NCI-H446 (cell line): ENCODE measurements around the gene GRIN2C.
"Not testable (repeated sequence)": the region's sequence is repeated elsewhere in the genome, so short reads cannot be mapped to it uniquely, and the experiment has no call there.

Experiments used
- DNase-seq, 2 experiments: peaks; one replicate each; lab custom pipeline; 2025; lab: John Stamatoyannopoulos, UW

The GRIN2C gene

DNA sequence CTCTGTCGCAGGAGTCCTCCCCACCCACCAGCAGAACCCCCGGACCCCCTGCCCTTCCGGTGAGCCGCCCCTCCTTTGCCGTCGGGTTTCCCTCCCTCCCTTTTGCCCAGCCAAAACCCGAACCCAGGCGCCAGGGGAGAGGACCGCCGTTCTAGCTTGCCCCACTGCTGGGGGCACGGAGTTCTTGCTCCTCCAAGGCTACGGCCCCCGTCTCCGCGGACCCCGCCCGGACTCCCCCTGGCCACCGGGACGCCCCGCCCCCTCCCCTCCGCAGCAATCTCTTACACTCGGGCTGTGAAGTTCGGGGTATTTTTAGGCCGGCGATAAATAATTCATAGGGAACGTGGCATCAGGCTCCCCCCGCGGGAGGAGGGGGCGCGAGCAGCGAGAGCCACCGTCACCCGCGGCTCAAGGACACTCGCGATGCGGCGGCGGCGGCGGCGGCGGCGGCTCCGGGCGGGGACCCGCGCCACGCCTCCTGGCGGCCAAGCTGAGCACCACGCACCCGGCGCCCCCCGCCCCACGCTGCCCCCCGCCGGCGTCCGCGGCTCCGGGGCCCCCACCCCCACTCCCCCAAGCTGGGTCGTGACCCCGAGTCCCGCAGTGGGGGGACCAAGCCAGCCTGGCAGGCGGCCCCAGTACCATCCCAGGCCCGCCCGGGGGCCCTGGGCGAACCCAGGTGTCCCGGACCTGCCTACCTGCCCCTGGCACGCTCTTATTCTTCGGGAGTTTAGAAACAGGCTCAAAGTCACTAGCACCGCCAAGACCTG lies at the start of gene GRIN2C:
TSS of gene GRIN2C (minus strand) at position 427 of the 770 bp plus-strand sequence. CDS start 4,793 bp downstream, outside the sequence.
- DNase-seq = no peak

DNA sequence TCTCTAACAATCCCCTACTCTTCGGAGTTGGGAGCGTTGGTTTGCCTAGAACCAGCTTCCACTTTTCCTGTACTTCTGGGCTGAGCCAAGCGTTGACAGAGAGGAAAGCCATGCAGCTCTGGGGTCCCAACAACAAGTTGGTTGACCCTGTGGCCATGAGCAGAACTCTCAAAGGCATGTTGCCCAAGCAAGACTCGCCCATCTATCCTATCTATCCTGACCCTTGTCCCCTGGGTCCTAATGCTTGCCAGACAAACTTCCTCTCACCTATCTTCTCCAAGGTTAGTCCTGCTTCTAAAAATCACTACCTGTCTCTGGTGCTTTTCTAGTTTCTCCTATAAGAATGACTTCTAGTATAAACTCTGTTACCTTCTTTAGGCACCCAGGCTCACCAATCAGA lies 49.4 kb upstream of the GRIN2C start:
- not testable (repeated sequence) for DNase-seq

DNA sequence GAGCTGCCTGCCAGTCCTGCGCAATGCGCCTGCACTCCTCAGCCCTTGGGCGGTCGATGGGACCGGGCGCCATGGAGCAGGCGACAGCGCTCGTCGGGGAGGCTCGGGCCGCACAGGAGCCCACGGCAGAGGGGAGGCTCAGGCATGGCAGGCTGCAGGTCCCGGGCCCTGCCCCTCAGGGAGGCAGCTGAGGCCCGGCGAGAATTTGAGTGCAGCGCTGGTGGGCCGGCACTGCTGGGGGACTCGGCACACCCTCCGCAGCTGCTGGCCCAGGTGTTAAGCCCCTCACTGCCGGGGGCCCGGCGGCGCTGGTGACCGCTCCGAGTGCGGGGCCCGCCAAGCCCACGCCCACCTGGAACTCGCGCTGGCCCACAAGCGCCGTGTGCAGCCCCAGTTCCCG lies 47.3 kb upstream of the GRIN2C start:
- no peak for DNase-seq

GRCh38 chr17:74906214-74906793 lies 46.6 kb upstream of the GRIN2C start:
- DNase-seq = not testable (repeated sequence)

- no peak for DNase-seq
Measured at GRCh38 chr17:74904687-74905409, 45.2 kb upstream of the GRIN2C start.

DNA sequence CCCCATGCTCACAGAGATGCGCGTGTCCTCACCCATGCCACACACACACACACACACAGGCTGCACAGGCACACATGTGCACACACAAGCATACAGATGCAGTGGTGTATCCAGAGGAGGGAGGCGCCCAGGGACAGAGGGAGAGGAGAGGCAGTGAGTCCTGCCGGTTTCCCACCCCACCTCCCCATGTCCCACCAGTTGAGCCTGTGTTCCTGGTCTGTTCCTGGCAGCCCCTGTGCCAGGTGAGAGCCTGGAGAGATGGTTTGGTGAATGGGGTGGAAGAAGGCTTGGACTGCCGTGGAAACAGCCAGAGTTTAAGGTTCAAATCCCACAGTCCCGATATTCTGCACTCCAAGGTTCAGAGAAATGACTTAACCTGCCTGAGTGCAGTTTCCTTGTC lies 44.0 kb upstream of the GRIN2C start:
- no peak for DNase-seq

DNA sequence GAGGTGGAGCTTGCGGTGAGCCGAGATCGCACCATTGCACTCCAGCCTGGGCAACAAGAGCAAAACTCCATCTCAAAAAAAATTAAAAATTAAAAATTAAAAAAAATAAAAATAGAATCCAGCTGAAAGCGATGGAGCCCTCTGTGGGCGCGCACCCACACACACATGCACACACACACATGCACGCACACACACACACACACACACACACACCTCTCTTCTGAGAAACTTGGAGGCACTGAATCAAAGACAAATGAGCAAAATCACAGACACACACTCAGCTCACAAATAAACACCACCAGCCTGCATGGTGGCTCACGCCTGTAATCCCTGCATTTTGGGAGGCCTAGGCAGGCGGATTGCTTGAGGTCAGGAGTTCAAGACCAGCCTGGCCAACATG lies 43.3 kb upstream of the GRIN2C start:
- DNase-seq = no peak

- no peak for DNase-seq
Measured at GRCh38 chr17:74901353-74902135, 41.9 kb upstream of the GRIN2C start.

DNA sequence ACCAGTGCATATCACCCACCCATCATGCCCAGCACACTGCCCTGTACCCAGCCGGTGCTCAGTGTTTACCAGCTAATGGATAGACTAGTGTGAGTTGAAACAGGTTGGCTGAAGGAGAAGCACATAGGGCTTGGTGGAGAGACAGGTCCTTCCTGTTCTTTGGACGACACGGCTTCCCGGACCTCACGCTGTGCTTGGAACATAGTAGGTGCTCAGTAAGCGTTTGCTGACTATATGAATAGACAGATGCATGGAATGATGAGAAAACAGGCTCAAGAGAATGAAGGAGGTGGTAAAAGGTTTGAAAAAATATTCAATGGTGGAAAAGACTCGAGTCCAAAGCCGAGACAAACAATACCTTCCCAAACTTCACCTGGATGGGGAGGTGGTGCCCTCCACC lies 40.5 kb upstream of the GRIN2C start:
- no peak for DNase-seq

DNA sequence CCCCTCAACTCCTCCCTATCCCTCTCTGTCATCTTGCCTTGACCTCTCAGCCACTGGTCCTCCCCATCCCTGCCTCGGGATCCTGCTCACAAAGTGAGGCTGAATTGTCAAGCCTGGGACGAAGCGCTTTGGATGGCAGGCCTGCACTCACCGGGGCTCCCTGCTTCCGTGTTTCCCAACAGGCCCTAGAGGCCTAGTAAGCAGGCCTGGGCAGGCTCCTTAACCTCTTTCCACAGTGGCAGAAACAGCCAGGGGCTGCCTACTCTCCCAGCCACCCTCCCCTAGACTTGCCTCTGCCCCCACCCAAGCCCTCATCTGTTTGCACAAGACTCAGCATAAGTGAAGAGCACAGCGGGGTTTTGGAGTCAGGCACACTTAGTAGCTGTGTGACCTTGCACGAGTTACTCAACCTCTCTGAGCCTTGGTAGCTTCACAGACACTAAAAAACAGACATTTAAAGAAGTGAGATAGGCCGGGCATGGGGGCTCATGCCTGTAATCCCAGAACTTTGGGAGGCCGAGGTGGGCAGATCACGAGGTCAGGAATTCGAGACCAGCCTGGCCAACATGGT lies 38.8 kb upstream of the GRIN2C start:
- DNase-seq = no peak

- DNase-seq = no peak
Measured at GRCh38 chr17:74893936-74894671, 34.4 kb upstream of the GRIN2C start.

- no peak for DNase-seq
Measured at GRCh38 chr17:74892974-74893911, 33.6 kb upstream of the GRIN2C start, which contains the start of gene FADS6. Gene FADS6, minus strand, starts transcription at chr17:74893633. Its CDS starts 38 bp downstream, at chr17:74893595.

- no peak for DNase-seq
Measured at GRCh38 chr17:74892013-74892841, 32.5 kb upstream of the GRIN2C start.

DNA sequence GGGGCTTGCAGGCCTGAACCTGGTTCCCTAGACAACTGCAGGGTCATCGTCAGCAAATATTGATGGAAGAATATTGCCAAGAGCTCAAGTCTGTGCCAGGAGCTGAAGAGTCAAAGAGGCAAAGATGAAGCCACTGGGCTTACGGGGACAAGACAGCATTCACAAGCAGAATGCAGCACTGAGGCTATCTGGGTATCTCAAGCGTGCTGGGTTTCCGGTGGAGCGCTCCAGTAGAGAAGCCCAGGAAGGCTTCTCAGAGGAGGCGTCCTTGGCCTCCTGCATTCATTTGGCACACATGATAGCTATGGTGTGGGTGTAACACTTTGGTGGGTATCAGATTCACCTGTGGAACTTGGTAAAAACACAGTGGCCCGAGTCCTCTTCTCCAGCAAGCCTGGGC lies 30.9 kb upstream of the GRIN2C start:
- DNase-seq = no peak

DNA sequence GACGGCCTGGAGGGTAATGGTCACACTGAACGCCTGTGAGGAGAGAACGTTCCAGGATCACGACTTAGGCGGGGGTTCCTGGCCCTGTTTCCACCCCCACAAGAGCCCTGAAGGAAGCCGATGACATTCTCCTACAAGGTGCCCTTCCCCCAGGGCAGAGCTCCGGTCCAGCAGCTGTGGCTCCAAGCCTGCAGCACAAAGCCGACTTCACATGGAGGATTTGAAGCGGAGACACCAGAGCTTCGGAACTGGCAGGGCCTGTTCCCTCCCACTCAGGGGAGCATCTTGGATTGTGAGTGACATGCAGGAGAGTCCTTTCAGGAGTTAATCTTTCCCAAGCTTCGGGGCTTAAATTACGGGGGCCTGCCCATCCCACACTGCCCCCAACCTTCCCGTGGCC lies 28.8 kb upstream of the GRIN2C start:
- DNase-seq = no peak

DNA sequence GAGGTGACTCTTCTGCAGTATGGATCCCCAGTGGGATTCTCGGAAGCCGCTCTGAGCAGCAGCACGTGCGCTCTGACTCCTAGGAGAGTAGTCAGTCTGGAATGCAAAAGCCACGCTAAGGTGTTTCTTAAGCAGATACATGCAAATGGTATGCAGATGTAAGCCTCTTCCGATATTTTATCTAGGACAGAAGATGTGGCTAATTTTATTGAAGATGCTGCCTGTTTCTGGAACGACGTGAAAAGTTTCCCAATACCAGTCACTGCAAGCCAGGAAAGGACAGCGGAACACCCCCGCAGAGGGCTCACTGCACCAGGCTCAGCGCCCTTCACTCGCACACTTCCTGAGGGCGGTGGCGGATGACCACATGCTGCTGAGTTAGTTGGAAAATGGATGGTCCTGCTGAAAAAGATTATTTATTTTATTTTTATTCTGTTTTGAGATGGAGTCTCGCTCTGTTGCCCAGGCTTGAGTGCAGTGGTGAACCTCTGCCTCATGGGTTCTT lies 23.6 kb upstream of the GRIN2C start:
- no peak for DNase-seq

DNA sequence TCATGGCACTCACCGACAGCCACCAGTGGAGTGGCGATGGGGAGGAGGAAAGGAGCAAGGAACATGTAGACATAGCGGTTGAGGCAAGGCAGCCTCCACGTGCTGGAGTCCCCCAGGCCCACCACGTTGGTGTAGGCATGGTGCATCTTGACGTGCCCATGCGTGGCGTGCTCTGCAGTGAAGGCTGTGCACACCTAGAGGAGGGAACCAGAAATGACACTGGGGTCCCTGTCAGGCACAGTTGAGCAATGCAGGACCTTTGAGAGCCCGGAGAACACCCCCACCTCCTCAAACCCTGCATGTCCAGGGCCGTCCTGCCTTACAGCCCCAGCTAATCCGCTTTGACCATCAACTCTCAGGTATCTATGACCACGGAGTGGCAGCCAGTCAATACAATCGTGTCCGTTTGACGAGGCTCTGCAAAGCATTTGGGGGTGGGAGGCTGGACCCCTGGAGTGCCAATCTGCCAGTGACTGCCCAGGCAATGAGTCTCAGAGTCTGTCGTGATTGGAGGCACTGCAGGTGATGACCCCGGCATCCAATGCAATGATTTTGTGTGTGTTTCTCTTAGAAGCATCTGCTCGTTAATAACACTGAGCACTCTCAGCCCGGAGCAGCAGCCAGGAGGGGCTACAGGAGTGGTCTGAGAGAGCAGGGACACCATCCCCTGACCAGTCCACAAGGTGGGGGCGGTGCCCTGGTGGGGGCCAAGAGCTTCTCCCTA lies 23.0 kb upstream of the GRIN2C start:
- no peak for DNase-seq

DNA sequence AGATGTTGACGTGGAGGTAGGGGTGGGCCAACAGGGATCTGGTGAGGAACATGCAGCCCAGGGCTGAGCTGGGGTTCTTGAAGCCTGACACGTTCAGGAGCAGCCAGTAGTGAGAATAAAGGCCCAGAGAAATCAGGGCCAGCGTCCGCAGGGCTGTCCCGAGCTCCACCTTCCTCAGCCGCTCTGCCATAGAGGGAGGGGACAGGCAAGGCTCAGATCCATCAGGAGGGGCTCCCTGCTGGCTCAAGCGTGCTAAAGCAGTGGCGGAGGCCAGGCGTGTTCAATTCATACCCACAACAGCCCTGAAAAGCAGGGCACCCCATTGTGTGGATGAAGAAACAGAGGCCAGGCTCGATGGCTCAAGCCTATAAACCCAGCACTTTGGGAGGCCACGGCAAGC lies 21.4 kb upstream of the GRIN2C start:
- no peak for DNase-seq
